Activated T-cell treated with anti-CD3 and anti-CD28 coated beads for 24 hours (primary cell): ENCODE data around the gene PIK3CB.
"Not testable (repeated sequence)": the region's sequence is repeated elsewhere in the genome, so short reads cannot be mapped to it uniquely, and the experiment has no call there.

ENCODE experiments used
- DNase-seq: peaks from one replicate; pipeline ENCODE4 v3.0.0-alpha.2; 2020; ENCODE audit warnings: low read depth

Gene PIK3CB

DNA sequence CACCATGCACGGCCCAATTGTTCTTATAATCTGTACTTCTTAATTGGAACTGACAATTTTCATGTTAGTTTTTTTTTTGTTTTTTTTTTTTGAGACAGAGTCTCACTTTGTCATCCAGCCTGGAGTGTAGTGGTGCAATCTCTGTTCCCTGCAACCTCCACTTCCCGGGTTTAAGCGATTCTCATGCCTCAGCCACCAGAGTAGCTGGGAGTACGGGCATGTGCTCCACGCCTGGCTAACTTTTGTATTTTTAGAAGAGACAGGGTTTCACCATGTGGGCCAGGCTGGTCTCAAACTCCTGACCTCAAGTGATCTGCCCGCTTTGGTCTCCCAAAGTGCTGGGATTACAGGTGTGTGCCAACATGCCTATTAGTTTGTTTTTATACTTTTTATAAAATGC lies 153.8 kb downstream of the PIK3CB start:
- not testable (repeated sequence) for DNase-seq

DNA sequence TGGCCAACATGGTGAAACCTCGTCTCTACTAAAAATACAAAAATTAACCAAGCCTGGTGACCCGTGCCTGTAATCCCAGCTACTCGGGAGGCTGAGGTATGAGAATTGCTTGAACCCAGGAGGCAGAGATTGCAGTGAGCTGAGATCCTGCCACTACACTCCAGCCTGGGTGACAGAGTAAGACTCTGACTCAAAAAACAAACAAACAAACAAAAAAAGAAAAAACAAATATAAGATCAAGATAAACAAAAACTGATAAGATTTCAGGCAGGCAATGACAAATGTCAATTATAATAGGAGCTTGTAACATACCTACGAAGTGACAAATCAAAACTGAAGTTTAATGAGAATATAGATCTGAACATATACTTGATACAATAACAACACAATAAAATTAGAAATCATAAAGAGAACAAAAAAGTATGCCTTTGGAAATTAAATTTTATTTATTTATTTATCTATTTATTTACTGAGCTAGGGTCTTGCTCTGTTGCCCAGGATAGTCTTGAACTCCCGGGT lies 155.8 kb downstream of the PIK3CB start:
- DNase-seq: no peak

DNA sequence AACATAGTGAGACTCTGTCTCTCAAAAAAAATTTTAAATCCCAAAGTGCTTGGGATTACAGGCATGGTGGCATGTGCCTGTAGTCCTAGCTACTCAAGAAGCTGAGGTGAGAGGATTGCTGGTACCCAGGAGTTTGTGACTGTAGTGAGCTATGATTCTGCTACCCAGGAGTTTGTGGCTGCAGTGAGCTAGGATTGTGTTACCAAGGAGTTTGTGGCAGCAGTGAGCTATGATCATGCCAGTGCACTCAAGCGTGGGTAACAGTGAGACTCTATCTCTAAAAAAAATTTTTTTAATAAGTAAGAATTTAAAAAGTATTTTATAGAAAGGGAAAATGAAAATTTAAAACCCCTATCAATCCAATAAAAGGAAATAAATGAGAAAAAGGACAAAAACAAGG lies 156.6 kb downstream of the PIK3CB start:
- no peak for DNase-seq

DNA sequence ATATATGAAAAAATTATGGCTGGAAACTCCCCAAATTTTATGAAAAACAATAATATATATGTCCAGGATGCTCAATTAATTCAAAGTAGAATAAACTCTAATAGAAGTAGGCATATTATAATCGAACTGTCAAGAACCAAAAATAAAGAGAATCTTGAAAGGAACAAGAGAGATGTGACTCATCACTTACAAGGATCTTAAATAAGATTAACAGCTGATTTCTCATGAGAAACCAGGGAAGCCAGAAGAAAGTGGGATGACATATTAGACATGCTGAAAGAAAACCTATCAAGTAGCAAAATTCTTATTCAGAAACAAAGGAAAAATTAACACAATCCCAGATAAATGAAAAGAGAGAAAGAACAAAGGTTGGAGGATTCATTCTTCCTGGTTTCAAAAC lies 159.3 kb downstream of the PIK3CB start:
- no peak for DNase-seq

DNA sequence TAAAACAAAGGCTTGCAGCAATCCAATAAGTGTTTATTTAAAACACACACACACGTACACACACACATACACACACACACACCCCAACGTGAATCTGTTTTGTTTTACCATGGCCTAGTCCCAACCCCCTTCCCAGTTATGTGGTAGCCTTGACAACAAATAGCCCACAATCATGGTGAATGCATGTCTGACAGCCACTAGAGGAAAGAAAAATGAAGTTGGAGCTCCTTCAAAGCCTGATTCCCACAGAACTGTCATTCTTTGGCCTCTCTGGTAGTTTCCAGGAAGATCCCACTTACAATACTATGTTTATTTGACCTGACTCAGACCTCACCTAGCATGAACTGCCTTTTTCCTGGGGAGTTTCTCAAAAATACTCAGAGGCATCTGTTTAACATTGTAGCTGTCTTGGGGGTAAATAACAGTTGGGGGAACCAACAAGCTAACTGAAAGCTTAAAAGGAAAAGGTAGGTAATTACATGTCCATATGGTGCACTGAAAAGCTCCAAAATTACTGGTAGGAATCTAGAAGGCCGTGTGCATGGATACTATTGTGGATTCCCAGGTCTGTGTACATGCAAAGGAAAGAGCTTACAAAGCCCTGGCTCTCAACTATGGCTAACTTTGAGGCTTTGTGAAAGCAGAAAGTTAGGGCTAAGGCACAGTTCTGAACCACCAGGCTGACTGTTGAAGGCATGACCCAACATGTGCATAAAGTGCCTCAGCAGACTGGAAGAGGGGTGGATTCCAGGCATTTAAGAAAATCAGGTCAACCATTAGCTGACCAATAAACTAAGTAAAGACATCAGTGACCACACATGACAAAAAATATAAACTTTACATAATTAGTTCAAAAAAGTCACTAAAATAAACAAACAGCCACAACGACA lies 160.8 kb downstream of the PIK3CB start:
- no peak for DNase-seq

DNA sequence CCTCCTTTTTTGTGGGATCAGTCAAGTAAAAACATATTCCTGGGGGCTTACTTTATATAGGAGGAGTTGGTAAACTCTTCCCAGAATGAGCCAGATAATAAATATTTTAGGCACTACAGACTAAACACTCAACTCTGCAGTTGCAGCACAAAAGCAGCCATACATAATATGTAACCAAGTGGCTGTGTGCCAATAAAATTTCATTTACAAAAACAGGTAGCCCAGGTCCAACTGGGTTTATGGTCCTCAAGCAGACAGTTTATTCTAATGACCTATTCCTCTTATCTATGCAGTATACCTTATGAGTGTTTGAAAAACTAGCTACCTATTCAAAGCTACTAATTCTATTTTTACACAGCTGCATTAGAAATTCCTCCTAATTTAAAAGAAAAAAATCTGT lies 164.3 kb downstream of the PIK3CB start:
- no peak for DNase-seq

DNA sequence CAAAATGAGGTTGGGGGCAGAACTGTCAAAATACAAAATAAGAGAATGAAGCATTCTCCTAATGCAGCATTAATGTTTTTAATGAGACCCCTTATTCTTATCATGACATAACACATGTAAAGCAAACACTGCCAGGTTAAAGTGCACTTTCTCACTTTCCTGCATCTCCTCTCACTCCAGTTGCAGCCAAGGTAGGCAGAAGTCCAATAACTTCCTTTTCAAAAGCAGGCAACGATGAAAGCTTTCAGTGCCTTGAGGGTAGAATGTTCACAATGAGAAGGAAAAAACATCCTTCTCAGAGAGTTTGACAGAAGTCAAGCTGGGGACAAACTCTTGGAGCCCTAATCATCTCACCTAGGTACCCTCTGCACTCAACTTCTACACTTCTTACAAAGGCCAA lies 166.6 kb downstream of the PIK3CB start:
- no peak for DNase-seq

DNA sequence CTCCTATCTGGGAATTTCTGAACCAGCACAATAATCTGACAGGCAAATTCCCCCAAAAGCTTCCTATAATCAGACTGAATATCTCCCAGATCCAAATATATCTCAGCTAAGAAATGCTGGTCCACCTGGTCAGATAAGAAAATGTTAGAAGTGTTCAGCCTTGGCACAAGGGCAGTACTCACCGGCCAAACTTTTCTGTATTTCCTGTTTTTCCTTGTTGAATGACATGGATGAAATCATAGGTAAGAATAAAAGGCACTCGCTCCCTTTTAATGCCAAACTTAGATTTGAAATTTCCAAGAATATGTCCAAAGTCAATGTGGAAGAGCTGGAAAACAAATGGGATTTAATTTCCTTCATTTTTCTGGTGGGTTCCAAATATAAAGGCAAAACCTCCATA lies 177.2 kb downstream of the PIK3CB start:
- no peak for DNase-seq

DNA sequence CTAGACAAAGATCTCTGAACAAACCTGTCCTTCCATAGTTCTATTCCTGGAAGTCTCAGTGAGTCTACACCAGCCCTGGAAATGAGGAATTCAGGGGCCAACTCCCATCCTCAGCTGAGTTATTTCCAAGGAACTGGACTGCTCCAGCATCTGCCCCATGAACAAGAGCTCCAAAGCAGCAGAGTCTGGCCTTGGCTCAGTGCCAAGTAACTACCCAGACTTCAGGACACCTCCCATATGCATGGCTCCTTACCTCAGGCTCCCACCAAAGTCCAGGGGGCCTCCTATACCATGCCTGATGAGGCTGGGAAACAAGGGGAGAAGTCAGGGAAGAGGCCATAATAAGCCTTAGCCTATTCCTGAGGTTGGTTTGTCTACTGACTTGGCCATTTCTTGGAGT lies 181.2 kb downstream of the PIK3CB start:
- no peak for DNase-seq

DNA sequence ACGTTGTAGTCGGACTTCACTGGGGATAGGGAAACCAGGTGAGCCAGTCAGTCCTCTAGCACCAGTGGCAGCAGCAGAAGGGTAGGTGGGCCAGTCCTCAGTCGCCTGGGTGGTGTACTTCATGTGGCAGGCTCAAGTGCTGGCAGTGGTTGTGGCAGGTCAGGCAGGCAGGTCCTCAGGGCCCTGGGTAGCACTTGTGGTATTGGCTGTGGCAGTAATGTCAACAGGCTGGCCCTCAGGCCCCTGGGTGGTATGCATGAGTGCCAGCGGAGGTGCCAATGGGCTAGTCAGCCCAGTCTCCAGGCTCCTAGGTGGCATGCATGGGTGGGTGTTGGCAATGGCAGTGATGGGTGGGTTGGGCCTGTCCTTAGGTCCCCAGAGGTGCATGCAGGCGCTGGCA lies 185.6 kb downstream of the PIK3CB start:
- no peak for DNase-seq

DNA sequence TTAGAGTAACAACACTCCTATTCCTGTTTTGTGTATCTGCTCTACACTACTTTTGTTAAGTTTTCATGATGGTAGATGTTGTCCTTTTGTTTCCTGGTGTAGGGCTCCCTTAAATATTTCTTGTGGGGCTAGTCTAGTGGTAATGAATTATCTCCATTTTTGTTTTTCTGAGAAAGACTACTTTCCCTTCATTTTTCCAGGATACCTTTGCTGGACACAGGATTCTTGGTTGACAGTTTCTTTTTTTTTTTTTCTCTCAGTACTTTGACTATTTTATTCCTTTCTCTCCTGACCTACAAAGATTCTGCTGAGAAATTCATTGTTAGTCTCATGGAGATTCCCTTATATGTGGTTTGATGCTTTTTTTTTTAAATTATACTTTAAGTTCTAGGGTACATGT lies 188.2 kb downstream of the PIK3CB start:
- no peak for DNase-seq

DNA sequence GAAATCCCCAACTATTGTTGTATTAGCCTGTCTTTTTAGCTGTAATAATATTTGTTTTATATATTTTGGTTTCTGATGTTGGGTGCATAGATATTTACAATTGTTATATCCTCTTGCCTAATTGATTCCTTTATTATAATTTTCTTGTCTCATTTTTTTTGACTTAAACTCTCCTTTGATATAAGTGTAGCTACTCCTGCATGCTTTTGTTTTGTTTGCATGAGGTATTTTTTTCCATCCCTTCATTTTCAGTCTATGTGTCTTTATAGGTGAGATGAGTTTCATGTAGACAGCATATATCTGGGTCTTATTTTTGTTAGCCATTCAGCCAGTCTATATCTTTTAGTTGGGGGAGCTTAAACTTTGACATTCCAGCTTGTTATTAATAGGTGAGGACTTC lies 188.7 kb downstream of the PIK3CB start:
- DNase-seq: no peak

DNA sequence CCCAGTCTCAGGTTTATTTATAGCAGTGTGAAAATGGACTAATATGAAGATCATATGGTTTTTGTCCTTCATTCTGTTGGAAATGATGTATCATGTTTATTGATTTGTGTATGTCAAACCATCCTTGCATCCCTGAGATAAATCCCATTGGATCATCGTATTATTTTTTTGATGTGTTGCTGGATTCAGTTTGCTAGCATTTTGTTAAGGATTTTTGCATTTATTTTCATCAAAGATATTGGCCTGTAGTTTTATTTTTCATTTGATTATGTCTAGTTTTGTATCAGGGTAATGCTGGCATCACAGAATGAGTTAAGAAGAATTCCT lies 191.8 kb downstream of the PIK3CB start:
- no peak for DNase-seq

DNA sequence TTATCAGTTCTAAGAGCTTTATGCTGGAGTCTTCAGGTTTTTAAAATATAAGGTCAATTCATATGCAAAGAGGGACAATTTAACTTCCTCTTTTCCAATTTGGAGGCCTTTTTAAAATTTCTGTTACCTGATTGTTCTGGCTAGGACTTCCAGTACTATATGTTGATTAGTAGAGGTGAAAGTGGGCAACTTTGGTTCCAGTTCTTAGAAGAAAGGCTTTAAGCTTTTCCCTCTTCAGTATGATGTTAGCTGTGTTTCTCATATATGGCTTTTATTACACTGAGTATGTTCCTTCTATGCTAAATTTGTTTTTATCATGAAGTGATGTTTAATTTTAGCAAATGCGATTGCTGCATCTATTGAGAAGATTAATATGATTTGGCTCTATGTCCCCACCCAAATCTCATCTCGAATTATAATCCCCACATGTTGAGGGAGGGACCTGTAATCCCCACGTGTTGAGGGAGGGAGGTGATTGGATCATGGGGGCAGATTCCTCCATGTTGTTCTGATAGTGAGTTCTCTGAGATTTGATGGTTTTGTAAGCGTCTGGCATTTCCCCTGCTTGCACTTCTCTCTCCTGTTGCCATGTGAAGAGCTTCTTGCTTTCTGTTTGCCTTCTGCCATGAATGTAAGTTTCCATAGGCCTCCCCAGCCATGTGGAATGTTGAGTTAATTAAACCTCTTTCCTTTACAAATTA lies 192.4 kb downstream of the PIK3CB start:
- DNase-seq: no peak

DNA sequence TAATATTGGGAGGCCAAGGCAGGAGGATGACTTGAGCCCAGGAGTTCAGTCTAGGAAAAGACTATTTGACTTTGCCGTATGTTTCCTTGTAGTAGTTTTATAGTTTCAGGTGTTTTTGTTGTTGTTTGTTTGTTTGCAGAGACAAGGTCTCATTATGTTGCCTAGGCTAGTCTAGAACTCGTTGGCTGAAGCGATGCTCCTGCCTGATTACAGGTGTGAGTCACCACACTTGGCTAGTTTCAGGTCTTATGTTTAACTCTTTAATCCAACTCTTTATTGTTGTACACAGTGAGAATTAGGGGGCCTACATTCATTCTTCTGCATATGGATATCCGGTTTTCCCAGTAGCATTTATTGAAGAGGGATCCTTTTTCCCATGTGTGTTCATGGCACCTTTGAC lies 194.2 kb downstream of the PIK3CB start:
- no peak for DNase-seq

DNA sequence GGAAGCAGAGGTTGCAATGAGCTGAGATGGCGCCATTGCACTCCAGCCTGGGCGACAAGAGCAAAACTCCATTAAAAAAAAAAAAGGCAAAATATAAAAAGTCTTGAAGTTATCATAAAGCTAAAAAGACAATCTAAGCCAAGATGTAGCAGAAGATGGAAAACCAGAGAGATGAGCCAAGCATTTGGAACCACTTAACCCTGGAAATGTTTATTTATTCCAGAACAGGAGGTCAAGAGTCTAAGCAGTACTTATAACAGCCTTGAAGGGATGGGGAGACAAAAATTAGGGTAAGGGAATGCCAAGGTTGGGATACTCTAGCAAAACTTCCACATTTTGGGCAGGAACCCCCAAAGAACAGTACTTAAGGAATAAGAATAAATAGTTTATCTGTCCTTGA lies 196.1 kb downstream of the PIK3CB start:
- no peak for DNase-seq

DNA sequence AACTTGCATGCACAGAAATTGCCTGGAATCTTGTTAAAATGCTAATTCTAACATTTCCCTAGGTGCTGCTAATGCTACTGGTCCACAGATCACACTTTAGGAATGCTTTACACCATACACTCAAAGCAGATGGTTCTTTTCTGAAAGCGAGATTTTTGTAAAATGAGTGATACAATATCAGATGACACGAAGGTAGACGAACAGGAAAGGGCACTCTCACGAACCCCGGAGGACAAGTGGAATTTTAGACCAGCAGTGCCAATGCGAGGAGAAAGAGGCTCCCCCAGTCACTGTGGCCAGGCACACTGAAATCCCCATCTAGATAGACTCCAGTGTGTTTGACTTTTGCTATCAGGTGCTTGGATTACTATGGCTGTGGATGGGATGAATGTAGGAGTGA lies 205.2 kb downstream of the PIK3CB start:
- no peak for DNase-seq

DNA sequence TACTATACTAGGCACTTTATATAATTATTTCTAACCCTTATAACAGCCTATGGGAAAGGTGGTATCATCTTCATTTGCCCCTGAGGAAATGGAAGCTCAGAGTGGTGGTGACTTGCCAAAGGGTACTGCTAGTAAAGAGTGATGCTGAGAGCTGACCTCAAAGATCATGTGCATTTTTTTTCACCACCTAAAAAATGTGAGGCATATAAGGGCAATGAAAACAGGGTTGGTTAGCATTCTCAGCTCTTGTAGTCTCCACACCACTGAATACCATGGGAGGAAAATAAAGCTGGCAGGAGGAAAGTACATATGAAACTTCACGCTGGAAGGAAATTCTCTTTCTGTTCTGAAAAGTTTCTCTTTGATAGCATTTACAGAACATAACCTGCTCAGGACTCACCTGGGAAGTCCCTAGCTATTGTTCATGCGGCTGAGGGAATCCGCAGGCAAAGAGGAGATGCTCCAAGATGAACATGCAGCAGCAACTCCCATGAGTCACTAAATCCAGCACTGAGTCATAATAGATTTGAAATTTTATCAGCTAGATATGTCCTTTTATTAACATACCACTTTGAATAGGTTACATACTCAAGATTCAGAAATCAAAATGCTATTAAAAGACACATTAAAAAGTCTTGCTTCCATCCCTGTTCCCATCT lies 208.9 kb downstream of the PIK3CB start:
- no peak for DNase-seq

DNA sequence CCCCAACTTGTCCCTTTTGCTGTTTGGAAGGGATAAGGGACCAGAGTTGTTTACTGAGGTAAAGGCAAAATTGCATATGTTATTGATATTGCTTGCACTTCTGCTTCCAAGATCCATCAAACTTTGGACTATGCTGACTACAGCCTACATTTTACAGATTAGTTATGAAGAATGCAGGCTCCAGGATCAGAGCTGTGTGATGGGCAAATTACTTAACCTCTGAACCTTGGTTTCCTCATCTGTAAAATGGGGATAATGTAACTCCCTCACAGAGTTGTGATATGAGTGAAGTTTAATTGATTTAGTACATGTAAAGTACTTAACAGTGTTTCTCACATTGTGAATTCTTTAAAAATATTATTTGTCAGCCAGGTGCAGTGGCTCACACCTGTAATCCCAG lies 210.2 kb downstream of the PIK3CB start:
- DNase-seq: no peak

DNA sequence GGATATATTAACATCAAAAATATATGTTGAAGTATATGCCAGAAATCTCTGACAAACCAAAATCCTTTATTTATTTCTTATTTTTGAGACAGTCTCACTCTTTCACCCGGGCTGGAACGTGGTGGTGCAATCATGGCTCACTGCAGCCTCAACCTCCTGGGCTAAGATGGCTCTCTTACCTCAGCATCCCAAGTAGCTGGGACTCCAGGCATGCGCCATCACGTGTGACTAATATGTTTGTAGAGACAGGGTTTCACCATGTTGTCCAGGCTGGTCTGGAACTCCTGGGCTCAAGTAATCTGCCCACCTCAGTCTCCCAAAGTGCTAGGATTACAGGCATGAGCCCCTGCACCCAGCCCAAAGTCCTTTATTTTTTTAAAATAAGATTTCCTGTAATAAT lies 214.3 kb downstream of the PIK3CB start:
- DNase-seq: no peak

DNA sequence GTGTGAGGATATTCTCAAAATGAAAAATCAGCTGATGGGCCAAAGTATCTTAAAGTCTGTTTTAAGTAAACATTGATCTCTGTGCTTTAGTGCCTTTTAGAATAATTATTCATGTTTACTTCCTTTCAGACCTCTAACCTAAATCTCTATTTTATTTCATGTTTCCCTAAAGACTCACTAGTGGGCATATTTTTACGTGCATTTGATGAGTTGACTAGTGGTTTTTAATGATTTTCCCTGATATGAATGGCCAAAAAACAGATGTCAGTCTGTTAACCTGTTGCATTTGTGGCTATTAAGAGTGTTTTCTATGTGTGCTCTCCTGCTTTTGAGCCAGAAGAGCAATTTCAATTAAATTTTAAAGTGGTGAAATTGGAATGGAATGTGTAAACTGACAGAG lies 219.3 kb downstream of the PIK3CB start:
- no peak for DNase-seq

DNA sequence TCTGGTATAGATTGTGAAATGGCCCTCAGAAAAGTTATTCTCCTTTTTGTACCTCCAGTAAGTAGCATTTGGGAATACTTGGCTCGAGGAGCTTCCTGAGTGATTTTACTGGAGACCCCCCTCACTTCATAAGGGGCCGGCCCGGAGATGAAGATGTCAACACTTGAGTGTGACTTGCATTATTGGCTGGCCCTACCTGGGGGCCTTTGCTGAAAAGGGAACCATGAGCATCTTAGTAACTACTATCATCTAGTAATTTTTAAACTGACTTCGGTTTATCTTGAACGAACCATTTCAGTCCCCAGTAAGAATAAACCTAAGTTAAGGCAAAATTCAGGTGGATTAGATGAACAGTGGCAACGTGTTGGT lies 224.8 kb downstream of the PIK3CB start:
- no peak for DNase-seq
